ENCODE results near the gene B3GALT6. TPM values are rescaled to one million over a fixed set of nuclear protein-coding genes. Genes with fewer than 3 reads are reported as not detected.

Gene B3GALT6
- total RNA-seq, 2 experiments from 2014 or later, result 17.6 to 25.5 TPM

- CTCF ChIA-PET, result interaction anchor here (0.9 to 1.5 kb wide), 2 partner anchors 11 to 31 kb away, joined by 3 to 4 read pairs; no protein-coding TSS in a partner anchor
These were observed 49.7 kb downstream of the B3GALT6 start for GRCh38 chr1:1281533-1282321.

GRCh38 chr1:1282998-1283397 lies 51.0 kb downstream of the B3GALT6 start:
- Mint-ChIP-seq H3K4me1 (no peaks in the 10 kb centered on the region), H3K36me3 (no peaks in the 10 kb centered on the region), H3K27ac (no peak overlapping the region), H3K27me3 (no peaks in the 10 kb centered on the region), H3K9me3 (ENCODE audit: low read depth) (no peaks in the 10 kb centered on the region), H3K4me3 (no peak overlapping the region)
- DNase-seq, result no peak
- no peak for ATAC-seq
- CTCF ChIA-PET, result interaction anchor here (1.5 kb wide), 1 partner anchor 32 kb away, joined by 4 read pairs; no protein-coding TSS in a partner anchor

More at GRCh38 chr1:1281533-1282321, 49.7 kb downstream of the B3GALT6 start:
- no peaks in the 10 kb centered on the region for H3K36me3 Mint-ChIP-seq
- H3K4me3 Mint-ChIP-seq, result no peak overlapping the region
- H3K4me1 Mint-ChIP-seq, result no peaks in the 10 kb centered on the region
- no peak overlapping the region for H3K27ac Mint-ChIP-seq
- no peaks in the 10 kb centered on the region for H3K9me3 Mint-ChIP-seq (ENCODE audit: low read depth)
- DNase-seq, result no peak
- ATAC-seq, result no peak
- H3K27me3 Mint-ChIP-seq, result no peaks in the 10 kb centered on the region

GRCh38 chr1:1283821-1284220 lies 51.8 kb downstream of the B3GALT6 start:
- no peaks in the 10 kb centered on the region for H3K4me1 Mint-ChIP-seq
- DNase-seq, result no peak
- no peak overlapping the region for H3K27ac Mint-ChIP-seq
- no peaks in the 10 kb centered on the region for H3K36me3 Mint-ChIP-seq
- no peaks in the 10 kb centered on the region for H3K9me3 Mint-ChIP-seq (ENCODE audit: low read depth)
- CTCF ChIA-PET, result no interaction called here
- no peaks in the 10 kb centered on the region for H3K27me3 Mint-ChIP-seq
- no peak for ATAC-seq
- no peak overlapping the region for H3K4me3 Mint-ChIP-seq

Other genes starting within 250 kb of the B3GALT6 start
- gene HES4, start 232.1 kb upstream of the B3GALT6 start, total RNA-seq, result 1 to 10 TPM in 1 of 2 experiments, under 1 TPM in 1; 0.61 to 1.6 TPM
- 100 to 1,000 TPM; 432 to 986 TPM for gene ISG15, start 218.7 kb upstream of the B3GALT6 start, total RNA-seq
- 10 to 100 TPM; 29.3 to 32.8 TPM for gene AGRN, start 212.1 kb upstream of the B3GALT6 start, total RNA-seq
- not detected for gene RNF223, start 157.9 kb upstream of the B3GALT6 start, total RNA-seq
- 10 to 100 TPM; 22.9 to 23.6 TPM for gene C1orf159, start 116.1 kb upstream of the B3GALT6 start, total RNA-seq
- not detected for gene TTLL10, start 58.4 kb upstream of the B3GALT6 start, total RNA-seq
- gene TNFRSF18, start 25.6 kb upstream of the B3GALT6 start, total RNA-seq, result 100 to 1,000 TPM in 1 of 2 experiments, 10 to 100 TPM in 1; 28.1 to 156 TPM
- 10 to 100 TPM in 1 of 2 experiments, 1 to 10 TPM in 1; 8.1 to 72.4 TPM for gene TNFRSF4, start 18.1 kb upstream of the B3GALT6 start, total RNA-seq
- gene SDF4, start 236 bp upstream of the B3GALT6 start, total RNA-seq, result 100 to 1,000 TPM; 109 to 144 TPM
- 1 to 10 TPM; 2.0 to 2.6 TPM for gene C1QTNF12, start 14.5 kb downstream of the B3GALT6 start, total RNA-seq
- gene UBE2J2, start 41.6 kb downstream of the B3GALT6 start, total RNA-seq, result 10 to 100 TPM; 71.3 to 83.3 TPM
- 1 to 10 TPM; 4.7 to 5.0 TPM for gene SCNN1D, start 48.2 kb downstream of the B3GALT6 start, total RNA-seq
- gene ACAP3, start 75.7 kb downstream of the B3GALT6 start, total RNA-seq, result 10 to 100 TPM; 71.7 to 99.9 TPM
- 10 to 100 TPM; 26.3 to 27.2 TPM for gene PUSL1, start 76.4 kb downstream of the B3GALT6 start, total RNA-seq
- gene INTS11, start 92.4 kb downstream of the B3GALT6 start, total RNA-seq, result 100 to 1,000 TPM; 126 to 135 TPM
- gene CPTP, start 92.6 kb downstream of the B3GALT6 start, total RNA-seq, result 10 to 100 TPM; 17.6 to 18.5 TPM
- under 1 TPM; 0.77 to 0.82 TPM for gene TAS1R3, start 99.0 kb downstream of the B3GALT6 start, total RNA-seq
- gene DVL1, start 117.2 kb downstream of the B3GALT6 start, total RNA-seq, result 10 to 100 TPM; 35.2 to 42.0 TPM
- gene MXRA8, start 126.3 kb downstream of the B3GALT6 start, total RNA-seq, result under 1 TPM in 1 of 2 experiments, not detected in 1; 0.61 TPM
- gene AURKAIP1, start 143.0 kb downstream of the B3GALT6 start, total RNA-seq, result 100 to 1,000 TPM; 139 to 141 TPM
- gene CCNL2, start 167.1 kb downstream of the B3GALT6 start, total RNA-seq, result 100 to 1,000 TPM; 120 to 124 TPM
- 100 to 1,000 TPM in 1 of 2 experiments, 10 to 100 TPM in 1; 95.2 to 130 TPM for gene MRPL20, start 175.1 kb downstream of the B3GALT6 start, total RNA-seq
- gene ANKRD65, start 189.0 kb downstream of the B3GALT6 start, total RNA-seq, result not detected
- under 1 TPM; 0.20 to 0.28 TPM for gene VWA1, start 203.5 kb downstream of the B3GALT6 start, total RNA-seq
- gene ATAD3C, start 217.5 kb downstream of the B3GALT6 start, total RNA-seq, result under 1 TPM; 0.38 to 0.87 TPM
- 10 to 100 TPM; 46.5 to 63.3 TPM for gene ATAD3B, start 239.5 kb downstream of the B3GALT6 start, total RNA-seq

Data from activated CD8-positive, alpha-beta memory T cell treated with anti-CD3 and anti-CD28 coated beads, Interleukin-2, amount 10 ng/mL, durations not matched to agents 7 days and 5 days (primary cell).